Globus pallidus (tissue), 1 donor: Measurements from ENCODE around the gene FALEC.
"Not testable (repeated sequence)": the region's sequence is repeated elsewhere in the genome, so short reads cannot be mapped to it uniquely, and the experiment has no call there.

Experiments used
- DNase-seq: peaks from one replicate; pipeline ENCODE4 v3.0.0-alpha.2; 2015; ENCODE audit warnings: low spot score

Gene FALEC

GRCh38 chr1:150574260-150575071 is 58.9 kb downstream of the FALEC start:
- no peak for DNase-seq

- DNase-seq, result no peak
Observed at GRCh38 chr1:150575072-150575489, 59.5 kb downstream of the FALEC start.

- DNase-seq, result no peak
Observed at GRCh38 chr1:150575518-150576366, 60.2 kb downstream of the FALEC start.

- no peak for DNase-seq
Observed at GRCh38 chr1:150576367-150576711, 60.8 kb downstream of the FALEC start.

GRCh38 chr1:150576794-150577556 is 61.4 kb downstream of the FALEC start:
- DNase-seq, result no peak

- no peak for DNase-seq
Observed at GRCh38 chr1:150577557-150578271, 62.2 kb downstream of the FALEC start.

GRCh38 chr1:150578272-150579109 is 62.9 kb downstream of the FALEC start:
- DNase-seq, result no peak

- DNase-seq, result peak; percentile 96
Observed at GRCh38 chr1:150579110-150579944, 63.8 kb downstream of the FALEC start, which contains the start of gene MCL1. MCL1 (minus strand) TSS chr1:150579610; CDS start chr1:150579530, 80 bp downstream.

- DNase-seq, result no peak
Observed at GRCh38 chr1:150579945-150580642, 64.5 kb downstream of the FALEC start.

GRCh38 chr1:150580966-150581365 is 65.4 kb downstream of the FALEC start:
- DNase-seq, result not testable (repeated sequence)

GRCh38 chr1:150581437-150581836 is 65.9 kb downstream of the FALEC start:
- not testable (repeated sequence) for DNase-seq

GRCh38 chr1:150581962-150582361 is 66.4 kb downstream of the FALEC start:
- not testable (repeated sequence) for DNase-seq

- no peak for DNase-seq
Observed at GRCh38 chr1:150582371-150582770, 66.8 kb downstream of the FALEC start.
